HG02610 (cell line): Measurements from ENCODE around the gene AGGF1.
"Not testable (repeated sequence)": the region's sequence is repeated elsewhere in the genome, so short reads cannot be mapped to it uniquely, and the experiment has no call there.

Experiments
- ATAC-seq: cut with Tn5 transposase; IDR thresholded peaks from one replicate; pipeline ENCODE4 v1.9.1; 2021; ENCODE audit warnings: mild to moderate bottlenecking, moderate library complexity; ENCODE audit not compliant: unreplicated experiment

Gene AGGF1

DNA sequence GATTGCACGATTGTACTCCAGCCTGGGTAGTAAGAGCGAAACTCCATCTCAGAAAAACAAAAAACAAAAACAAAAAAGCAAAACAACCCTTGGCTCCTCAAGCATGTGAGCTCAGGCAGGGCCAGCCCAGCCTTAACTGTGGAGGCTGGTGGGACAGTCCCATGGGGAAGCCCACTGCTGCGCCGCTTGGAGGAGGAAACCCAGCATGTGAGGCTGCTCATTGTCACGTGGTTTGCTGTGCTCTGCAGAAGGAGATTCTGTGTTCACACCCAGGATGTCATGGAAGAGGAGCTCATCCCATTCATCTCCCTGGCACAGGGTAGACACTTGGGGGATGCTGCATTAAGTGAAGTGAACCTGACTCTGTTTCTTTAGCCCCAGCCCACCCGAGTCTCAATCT lies 52.9 kb downstream of the AGGF1 start:
- ATAC-seq = no peak

DNA sequence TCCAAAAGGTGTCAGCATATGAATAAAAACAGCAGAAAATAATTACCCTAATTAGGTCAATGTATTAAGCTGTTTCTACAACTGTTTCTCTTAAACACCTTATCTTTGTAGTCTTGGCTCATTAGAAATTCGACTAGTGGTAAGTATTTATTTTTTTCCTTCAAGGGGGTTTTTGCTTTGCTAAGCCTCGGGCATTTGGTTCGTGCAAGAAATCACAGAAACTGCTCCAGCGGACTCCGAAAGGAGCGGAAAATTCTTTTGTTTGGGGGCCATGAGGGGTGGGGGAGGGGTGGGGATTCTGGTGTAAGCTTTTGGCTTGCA lies 56.1 kb downstream of the AGGF1 start:
- no peak for ATAC-seq

DNA sequence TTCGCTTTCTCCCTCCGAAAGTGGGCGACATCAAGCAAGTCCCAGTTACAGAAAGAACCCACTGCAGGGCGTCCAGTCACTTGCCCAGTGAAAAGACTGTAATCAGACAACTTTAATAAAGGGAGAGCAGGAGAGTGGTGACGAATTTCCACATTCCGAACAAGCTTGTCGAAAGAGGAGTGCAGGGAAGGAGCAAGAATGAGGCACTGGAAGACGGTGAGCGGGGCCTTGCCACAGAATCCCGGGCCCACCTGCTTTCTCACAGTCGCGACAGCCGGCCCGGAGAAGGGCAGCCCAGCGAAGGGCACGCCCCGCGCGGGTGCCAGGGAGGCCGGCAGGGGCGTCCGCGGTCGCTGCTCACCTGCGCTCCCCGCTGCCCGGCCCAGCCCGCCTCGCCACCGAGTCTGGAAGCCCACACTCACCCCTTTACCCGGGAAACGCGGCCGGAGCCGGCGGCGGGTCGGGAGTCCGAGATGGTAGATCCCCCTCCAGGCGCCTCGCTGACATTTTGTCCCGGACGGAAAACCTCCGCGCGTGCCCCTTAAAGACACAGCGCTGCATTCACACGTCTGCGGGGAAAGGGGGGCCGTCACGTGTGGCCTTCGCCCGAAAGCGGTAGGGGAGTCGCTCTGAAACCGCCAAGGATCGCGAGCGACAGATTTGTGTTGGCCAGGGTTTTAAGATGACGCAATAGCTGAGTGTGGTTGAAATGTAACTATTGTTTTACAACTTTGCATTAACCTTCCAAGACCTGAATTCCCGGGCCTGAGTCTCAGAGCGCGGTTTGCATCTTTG lies 56.7 kb downstream of the AGGF1 start, which contains the start of gene ZBED3:
Gene ZBED3, minus strand, starts transcription at position 597 of the 795 bp plus-strand sequence. CDS start 9,407 bp downstream, outside the sequence.
- peak; percentile 54 for ATAC-seq

DNA sequence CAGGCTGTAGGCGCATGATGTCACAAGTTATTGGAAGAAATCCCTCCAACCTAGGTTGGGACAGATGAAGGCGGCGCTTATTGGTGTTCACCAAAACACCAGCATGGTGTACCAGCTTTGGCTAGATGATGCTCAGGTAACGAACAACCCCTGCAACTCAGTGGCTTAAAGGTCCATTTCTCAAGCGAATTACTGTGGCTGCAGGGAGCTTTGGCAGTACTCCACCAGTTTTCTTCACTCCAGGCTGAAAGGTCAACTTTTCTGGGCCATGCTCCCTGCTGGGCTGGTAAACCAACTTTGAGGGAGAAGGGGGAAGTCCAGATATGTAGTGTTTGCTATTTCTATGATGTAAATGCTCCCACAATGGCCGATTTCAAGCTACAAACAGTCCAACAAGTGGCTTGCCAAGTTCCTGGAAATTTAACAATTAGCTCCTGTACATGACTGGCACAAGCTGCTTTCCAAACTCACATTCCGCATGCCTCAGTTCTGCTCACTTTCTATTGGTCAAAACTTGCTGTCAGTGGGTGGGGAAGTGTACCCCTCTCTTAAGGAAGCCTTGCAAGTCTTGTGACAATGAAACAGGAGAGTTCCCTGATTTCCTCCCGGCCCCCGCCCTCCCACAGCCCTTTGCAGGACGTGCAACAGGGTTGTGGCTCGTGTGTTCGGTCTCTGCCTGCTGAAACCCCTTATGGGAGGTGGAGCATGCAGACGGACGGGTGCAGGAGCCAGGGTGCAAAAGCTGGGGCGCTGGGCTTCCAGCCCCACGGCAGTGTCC lies 57.5 kb downstream of the AGGF1 start:
- no peak for ATAC-seq

DNA sequence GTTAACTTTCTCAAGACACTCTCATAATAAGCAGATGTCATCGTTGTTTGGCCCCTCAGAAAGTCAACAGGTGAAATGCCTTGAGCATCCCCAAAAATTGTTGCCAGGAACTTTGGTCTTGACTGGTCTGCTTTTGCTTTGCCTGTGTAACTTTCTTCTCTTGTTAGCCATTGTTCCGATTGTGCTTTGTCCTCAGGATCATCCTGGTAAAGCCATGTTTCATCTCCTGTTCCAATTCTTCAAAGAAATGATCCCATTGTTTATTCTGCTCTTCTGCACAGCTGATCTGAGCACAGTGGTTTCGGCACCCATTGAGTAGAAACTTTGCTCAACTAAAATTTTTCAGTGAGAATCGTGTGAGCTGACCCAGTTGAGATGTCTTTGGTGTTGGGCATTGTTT lies 65.0 kb downstream of the AGGF1 start:
- no peak for ATAC-seq

DNA sequence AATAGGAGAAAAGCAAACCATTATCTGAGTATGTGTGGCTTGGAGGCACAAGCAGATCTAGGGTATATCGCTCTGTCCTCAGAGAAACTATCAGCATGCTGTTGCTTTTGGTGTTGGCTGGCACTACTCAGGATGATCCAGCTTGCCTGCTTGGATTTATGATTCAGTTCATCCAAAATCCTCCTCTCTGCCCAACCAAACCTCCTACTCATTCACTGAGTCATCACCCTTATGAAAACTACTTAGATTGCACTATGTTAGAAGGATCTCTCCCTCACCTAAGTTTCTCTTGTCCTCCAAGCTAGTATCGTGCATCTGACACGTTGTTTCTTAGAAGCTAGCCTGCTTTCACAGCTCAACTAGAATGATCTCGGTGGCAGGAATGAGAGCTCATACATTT lies 71.1 kb downstream of the AGGF1 start:
- ATAC-seq = no peak

DNA sequence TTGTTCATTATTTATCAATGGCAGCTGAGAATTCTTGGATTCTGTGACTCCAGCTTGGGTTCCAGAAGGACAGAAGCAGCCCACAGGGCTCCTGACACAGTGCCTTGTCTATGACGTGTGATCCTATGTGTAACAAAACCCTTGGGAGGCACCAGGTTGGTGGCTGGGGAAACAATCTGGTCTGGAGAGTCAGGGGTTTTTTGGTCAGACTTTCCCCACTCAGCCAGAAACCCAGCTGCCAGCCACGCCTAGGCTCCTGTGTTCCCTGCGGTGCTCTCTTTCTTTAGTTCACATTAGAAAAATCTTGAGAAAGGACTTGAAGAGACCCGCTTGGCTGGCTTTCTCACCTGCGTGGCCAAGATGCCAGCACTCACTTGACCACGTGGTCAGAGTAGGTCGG lies 72.3 kb downstream of the AGGF1 start:
- peak; percentile 45 for ATAC-seq

DNA sequence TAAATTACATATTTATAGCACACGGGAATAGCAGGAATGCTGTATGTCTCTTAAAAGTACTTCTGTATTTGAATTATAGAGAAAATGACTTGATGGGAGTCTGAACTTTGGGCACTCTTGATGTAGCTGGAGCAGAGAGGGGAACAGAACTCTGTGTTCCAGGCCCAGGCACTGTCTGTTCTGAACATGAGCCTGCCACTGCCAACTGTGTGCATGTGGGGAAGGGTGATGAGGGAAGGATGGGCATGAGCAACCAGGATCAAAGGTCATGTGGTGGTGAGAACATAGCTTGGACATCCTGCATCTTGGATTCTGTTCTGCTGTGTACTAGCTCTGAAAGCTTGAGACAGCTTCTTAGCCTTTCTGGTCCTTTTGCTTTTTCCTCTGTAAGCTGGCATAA lies 73.3 kb downstream of the AGGF1 start:
- no peak for ATAC-seq

DNA sequence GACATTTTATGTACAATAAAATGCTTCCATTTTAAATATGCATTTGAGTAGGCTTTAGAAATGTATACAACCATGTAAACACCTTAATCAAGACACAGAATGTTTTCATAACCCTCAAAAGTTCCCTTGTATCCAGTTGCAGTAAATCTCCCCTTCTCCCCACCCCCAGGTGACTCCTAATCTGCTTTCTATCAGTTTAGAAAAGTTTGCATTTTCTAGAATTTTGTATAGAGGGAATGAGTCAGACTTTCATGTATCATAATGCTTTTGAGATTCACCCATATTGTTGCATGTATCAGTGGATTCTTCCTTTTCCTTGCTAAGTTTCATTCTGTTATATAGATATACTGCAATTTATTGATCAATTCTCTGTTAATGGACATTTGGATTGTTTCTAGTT lies 74.6 kb downstream of the AGGF1 start:
- ATAC-seq = no peak

DNA sequence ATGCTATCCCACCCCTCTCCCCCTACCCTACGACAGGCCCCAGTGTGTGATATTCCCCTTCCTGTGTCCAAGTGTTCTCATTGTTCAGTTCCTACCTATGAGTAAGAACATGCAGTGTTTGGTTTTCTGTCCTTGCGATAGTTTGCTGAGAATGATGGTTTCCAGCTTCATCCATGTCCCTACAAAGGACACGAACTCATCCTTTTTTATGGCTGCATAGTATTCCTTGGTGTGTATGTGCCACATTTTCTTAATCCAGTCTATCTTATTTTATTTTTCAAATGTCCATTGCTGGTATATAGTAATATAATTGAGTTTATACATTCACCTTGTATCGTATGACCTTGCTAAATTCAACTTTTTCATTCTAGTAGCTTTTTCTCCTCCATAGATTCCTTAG lies 76.8 kb downstream of the AGGF1 start:
- ATAC-seq = not testable (repeated sequence)
